Measurements from ENCODE around the gene RORB. TPM values are rescaled to one million over a fixed set of nuclear protein-coding genes. Genes with fewer than 3 reads are reported as not detected.

RORB gene
- total RNA-seq, 1 experiment from 2014 or later = 8.7 TPM

DNA sequence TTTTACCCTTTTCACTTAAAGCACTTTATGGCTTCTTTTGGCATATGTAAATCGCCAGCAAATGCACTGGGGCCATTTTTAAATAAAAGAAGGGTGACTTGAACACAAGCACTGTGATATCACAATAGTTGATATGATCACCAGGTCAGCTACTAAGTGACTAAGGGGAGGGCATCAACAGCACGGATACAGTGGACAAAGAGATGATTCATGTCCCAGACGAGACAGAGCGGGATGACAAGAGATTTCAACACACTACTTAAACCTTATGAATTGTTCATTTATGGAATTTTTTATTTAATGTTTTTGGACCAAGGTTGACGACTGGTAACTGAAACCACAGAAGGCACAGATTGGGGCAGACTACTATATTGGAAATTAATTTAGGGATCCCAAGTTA is 54.1 kb downstream of the RORB start:
- ATAC-seq (no peak), DNase-seq (ENCODE audit: low spot score) (no peak)
- POLR2A ChIA-PET = no interaction called here
- H3K27ac Mint-ChIP-seq = no peak overlapping the region
- CTCF ChIA-PET = no interaction called here
- H3K9me3 Mint-ChIP-seq = peaks cover 3% of the 10 kb centered on the region; the same call in 1 of the 2 replicates
- H3K4me1 Mint-ChIP-seq = peaks cover 16% of the 10 kb centered on the region
- no peak overlapping the region for H3K4me3 Mint-ChIP-seq
- no peaks in the 10 kb centered on the region for H3K36me3 Mint-ChIP-seq
- TF ChIP-seq, protein P1, sequence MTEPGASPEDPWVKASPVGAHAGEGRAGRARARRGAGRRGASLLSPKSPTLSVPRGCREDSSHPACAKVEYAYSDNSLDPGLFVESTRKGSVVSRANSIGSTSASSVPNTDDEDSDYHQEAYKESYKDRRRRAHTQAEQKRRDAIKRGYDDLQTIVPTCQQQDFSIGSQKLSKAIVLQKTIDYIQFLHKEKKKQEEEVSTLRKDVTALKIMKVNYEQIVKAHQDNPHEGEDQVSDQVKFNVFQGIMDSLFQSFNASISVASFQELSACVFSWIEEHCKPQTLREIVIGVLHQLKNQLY (CRISPR knock-in tag; IDR thresholded peaks at IDR 0.05) = no peak
- TF ChIP-seq NFYB (CRISPR knock-in tag; conservative IDR thresholded peaks at IDR 0.05; ENCODE audit: low read depth) (no peak), ETV6 (CRISPR knock-in tag; IDR thresholded peaks at IDR 0.05) (no peak)
- TF ChIP-seq, protein P2, sequence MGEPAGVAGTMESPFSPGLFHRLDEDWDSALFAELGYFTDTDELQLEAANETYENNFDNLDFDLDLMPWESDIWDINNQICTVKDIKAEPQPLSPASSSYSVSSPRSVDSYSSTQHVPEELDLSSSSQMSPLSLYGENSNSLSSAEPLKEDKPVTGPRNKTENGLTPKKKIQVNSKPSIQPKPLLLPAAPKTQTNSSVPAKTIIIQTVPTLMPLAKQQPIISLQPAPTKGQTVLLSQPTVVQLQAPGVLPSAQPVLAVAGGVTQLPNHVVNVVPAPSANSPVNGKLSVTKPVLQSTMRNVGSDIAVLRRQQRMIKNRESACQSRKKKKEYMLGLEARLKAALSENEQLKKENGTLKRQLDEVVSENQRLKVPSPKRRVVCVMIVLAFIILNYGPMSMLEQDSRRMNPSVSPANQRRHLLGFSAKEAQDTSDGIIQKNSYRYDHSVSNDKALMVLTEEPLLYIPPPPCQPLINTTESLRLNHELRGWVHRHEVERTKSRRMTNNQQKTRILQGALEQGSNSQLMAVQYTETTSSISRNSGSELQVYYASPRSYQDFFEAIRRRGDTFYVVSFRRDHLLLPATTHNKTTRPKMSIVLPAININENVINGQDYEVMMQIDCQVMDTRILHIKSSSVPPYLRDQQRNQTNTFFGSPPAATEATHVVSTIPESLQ (CRISPR knock-in tag; IDR thresholded peaks at IDR 0.05) = no peak
- TF ChIP-seq, protein P3, sequence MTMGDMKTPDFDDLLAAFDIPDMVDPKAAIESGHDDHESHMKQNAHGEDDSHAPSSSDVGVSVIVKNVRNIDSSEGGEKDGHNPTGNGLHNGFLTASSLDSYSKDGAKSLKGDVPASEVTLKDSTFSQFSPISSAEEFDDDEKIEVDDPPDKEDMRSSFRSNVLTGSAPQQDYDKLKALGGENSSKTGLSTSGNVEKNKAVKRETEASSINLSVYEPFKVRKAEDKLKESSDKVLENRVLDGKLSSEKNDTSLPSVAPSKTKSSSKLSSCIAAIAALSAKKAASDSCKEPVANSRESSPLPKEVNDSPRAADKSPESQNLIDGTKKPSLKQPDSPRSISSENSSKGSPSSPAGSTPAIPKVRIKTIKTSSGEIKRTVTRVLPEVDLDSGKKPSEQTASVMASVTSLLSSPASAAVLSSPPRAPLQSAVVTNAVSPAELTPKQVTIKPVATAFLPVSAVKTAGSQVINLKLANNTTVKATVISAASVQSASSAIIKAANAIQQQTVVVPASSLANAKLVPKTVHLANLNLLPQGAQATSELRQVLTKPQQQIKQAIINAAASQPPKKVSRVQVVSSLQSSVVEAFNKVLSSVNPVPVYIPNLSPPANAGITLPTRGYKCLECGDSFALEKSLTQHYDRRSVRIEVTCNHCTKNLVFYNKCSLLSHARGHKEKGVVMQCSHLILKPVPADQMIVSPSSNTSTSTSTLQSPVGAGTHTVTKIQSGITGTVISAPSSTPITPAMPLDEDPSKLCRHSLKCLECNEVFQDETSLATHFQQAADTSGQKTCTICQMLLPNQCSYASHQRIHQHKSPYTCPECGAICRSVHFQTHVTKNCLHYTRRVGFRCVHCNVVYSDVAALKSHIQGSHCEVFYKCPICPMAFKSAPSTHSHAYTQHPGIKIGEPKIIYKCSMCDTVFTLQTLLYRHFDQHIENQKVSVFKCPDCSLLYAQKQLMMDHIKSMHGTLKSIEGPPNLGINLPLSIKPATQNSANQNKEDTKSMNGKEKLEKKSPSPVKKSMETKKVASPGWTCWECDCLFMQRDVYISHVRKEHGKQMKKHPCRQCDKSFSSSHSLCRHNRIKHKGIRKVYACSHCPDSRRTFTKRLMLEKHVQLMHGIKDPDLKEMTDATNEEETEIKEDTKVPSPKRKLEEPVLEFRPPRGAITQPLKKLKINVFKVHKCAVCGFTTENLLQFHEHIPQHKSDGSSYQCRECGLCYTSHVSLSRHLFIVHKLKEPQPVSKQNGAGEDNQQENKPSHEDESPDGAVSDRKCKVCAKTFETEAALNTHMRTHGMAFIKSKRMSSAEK (CRISPR knock-in tag; IDR thresholded peaks at IDR 0.05; ENCODE audit: borderline replicate concordance) = no peak
- no peaks in the 10 kb centered on the region for H3K27me3 Mint-ChIP-seq (ENCODE audit: low read depth)

DNA sequence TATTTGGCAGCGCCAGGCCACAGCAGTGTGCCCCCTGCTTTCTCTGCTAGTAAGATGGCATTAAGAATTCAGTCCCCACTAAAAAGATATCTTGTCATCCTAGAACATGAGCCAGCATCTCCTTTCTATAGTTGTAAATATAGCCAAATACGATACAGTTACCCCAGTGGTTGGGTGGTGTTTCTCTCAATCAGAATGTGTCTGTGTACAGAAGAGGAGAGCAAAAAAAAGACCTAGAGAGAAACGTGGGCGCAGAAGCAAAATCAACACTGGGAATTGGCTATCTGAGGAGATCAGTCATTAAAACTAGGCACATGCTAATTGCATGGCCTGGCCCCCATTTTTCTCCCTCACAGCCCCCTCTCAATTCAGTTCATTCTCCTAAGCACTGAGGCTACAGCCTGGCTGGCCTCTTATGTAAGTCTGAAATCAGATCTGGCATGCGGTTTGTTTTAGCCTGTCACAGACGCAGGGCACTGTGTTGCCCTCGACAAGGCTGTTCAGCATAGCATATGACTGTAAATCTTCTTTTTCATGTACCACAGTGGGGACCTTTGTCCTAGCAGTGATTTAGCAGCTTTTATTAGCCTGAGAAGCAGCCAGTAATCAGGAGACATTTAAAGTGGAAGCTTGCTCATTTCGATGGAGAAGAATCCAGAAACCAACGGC is 57.8 kb downstream of the RORB start:
- CTCF ChIA-PET = no interaction called here
- H3K4me3 Mint-ChIP-seq = no peak overlapping the region
- no peak overlapping the region for H3K27ac Mint-ChIP-seq
- TF ChIP-seq CREM (CRISPR knock-in tag; IDR thresholded peaks at IDR 0.05) (no peak), NFE2L1 (CRISPR knock-in tag; IDR thresholded peaks at IDR 0.05) (no peak), ZNF263 (CRISPR knock-in tag; IDR thresholded peaks at IDR 0.05; ENCODE audit: low read depth) (no peak)
- TF ChIP-seq, protein P4, sequence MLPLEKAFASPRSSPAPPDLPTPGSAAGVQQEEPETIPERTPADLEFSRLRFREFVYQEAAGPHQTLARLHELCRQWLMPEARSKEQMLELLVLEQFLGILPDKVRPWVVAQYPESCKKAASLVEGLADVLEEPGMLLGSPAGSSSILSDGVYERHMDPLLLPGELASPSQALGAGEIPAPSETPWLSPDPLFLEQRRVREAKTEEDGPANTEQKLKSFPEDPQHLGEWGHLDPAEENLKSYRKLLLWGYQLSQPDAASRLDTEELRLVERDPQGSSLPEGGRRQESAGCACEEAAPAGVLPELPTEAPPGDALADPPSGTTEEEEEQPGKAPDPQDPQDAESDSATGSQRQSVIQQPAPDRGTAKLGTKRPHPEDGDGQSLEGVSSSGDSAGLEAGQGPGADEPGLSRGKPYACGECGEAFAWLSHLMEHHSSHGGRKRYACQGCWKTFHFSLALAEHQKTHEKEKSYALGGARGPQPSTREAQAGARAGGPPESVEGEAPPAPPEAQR (CRISPR knock-in tag; IDR thresholded peaks at IDR 0.05) = no peak
- TF ChIP-seq, protein P5, sequence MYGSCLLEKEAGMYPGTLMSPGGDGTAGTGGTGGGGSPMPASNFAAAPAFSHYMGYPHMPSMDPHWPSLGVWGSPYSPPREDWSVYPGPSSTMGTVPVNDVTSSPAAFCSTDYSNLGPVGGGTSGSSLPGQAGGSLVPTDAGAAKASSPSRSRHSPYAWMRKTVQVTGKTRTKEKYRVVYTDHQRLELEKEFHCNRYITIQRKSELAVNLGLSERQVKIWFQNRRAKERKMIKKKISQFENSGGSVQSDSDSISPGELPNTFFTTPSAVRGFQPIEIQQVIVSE (CRISPR knock-in tag; IDR thresholded peaks at IDR 0.05; ENCODE audit: borderline replicate concordance) = no peak
- TF ChIP-seq, protein P6, sequence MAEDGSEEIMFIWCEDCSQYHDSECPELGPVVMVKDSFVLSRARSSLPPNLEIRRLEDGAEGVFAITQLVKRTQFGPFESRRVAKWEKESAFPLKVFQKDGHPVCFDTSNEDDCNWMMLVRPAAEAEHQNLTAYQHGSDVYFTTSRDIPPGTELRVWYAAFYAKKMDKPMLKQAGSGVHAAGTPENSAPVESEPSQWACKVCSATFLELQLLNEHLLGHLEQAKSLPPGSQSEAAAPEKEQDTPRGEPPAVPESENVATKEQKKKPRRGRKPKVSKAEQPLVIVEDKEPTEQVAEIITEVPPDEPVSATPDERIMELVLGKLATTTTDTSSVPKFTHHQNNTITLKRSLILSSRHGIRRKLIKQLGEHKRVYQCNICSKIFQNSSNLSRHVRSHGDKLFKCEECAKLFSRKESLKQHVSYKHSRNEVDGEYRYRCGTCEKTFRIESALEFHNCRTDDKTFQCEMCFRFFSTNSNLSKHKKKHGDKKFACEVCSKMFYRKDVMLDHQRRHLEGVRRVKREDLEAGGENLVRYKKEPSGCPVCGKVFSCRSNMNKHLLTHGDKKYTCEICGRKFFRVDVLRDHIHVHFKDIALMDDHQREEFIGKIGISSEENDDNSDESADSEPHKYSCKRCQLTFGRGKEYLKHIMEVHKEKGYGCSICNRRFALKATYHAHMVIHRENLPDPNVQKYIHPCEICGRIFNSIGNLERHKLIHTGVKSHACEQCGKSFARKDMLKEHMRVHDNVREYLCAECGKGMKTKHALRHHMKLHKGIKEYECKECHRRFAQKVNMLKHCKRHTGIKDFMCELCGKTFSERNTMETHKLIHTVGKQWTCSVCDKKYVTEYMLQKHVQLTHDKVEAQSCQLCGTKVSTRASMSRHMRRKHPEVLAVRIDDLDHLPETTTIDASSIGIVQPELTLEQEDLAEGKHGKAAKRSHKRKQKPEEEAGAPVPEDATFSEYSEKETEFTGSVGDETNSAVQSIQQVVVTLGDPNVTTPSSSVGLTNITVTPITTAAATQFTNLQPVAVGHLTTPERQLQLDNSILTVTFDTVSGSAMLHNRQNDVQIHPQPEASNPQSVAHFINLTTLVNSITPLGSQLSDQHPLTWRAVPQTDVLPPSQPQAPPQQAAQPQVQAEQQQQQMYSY (CRISPR knock-in tag; IDR thresholded peaks at IDR 0.05) = no peak
- TF ChIP-seq, protein P7, sequence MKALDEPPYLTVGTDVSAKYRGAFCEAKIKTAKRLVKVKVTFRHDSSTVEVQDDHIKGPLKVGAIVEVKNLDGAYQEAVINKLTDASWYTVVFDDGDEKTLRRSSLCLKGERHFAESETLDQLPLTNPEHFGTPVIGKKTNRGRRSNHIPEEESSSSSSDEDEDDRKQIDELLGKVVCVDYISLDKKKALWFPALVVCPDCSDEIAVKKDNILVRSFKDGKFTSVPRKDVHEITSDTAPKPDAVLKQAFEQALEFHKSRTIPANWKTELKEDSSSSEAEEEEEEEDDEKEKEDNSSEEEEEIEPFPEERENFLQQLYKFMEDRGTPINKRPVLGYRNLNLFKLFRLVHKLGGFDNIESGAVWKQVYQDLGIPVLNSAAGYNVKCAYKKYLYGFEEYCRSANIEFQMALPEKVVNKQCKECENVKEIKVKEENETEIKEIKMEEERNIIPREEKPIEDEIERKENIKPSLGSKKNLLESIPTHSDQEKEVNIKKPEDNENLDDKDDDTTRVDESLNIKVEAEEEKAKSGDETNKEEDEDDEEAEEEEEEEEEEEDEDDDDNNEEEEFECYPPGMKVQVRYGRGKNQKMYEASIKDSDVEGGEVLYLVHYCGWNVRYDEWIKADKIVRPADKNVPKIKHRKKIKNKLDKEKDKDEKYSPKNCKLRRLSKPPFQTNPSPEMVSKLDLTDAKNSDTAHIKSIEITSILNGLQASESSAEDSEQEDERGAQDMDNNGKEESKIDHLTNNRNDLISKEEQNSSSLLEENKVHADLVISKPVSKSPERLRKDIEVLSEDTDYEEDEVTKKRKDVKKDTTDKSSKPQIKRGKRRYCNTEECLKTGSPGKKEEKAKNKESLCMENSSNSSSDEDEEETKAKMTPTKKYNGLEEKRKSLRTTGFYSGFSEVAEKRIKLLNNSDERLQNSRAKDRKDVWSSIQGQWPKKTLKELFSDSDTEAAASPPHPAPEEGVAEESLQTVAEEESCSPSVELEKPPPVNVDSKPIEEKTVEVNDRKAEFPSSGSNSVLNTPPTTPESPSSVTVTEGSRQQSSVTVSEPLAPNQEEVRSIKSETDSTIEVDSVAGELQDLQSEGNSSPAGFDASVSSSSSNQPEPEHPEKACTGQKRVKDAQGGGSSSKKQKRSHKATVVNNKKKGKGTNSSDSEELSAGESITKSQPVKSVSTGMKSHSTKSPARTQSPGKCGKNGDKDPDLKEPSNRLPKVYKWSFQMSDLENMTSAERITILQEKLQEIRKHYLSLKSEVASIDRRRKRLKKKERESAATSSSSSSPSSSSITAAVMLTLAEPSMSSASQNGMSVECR (CRISPR knock-in tag; IDR thresholded peaks at IDR 0.05; ENCODE audit: borderline replicate concordance) = no peak

More for the DNA sequence above, 57.8 kb downstream of the RORB start:
- Mint-ChIP-seq H3K4me1 (peaks cover 21% of the 10 kb centered on the region), H3K9me3 (no peaks in the 10 kb centered on the region), H3K36me3 (no peaks in the 10 kb centered on the region), H3K27me3 (ENCODE audit: low read depth) (no peaks in the 10 kb centered on the region)
- DNase-seq (ENCODE audit: low spot score) (no peak), ATAC-seq (no peak)
- POLR2A ChIA-PET = interaction anchor here (0.8 kb wide), 1 partner anchor 15 kb away, joined by 3 read pairs; no protein-coding TSS in a partner anchor
